ENCODE results near the gene PLEKHH2.
"Not testable (repeated sequence)": the region's sequence is repeated elsewhere in the genome, so short reads cannot be mapped to it uniquely, and the experiment has no call there.

Gene PLEKHH2

GRCh38 chr2:43637030-43637803 is at the start of gene PLEKHH2:
Gene PLEKHH2, plus strand, starts transcription at chr2:43637260. Its CDS starts 7,414 bp downstream, at chr2:43644674.
- peak; percentile 83 to 85 for DNase-seq

GRCh38 chr2:43592443-43592842 is 44.6 kb upstream of the PLEKHH2 start:
- no peak for DNase-seq

- DNase-seq: no peak
Measured at GRCh38 chr2:43593254-43593653, 43.8 kb upstream of the PLEKHH2 start.

GRCh38 chr2:43594875-43595274 is 42.2 kb upstream of the PLEKHH2 start:
- no peak for DNase-seq

GRCh38 chr2:43595603-43596412 is 41.3 kb upstream of the PLEKHH2 start, which contains the start of gene THADA:
Gene THADA, minus strand, starts transcription at chr2:43596038. Its CDS starts 3,646 bp downstream, at chr2:43592392.
- DNase-seq: peak; percentile 97 to 98

GRCh38 chr2:43600596-43600995 is 36.5 kb upstream of the PLEKHH2 start:
- DNase-seq: not testable (repeated sequence)

DNA sequence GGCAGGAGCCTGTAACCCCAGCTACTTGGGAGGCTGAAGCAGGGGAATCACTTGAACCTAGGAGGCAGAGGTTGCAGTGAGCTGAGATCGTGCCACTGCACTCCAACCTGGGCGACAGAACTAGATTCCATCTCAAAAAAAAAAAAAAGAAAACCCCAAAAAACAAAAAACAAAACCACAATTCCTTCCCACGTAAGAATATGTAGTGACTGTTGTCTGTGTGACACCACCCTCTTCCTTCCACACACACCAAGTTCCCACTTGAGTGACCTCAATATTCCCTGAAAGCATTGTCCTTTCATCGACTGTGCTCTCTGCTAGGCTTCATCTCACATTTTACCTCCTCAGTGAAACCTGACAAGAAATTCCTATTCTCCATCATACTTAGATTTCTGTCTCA is 32.4 kb upstream of the PLEKHH2 start:
- DNase-seq: no peak

DNA sequence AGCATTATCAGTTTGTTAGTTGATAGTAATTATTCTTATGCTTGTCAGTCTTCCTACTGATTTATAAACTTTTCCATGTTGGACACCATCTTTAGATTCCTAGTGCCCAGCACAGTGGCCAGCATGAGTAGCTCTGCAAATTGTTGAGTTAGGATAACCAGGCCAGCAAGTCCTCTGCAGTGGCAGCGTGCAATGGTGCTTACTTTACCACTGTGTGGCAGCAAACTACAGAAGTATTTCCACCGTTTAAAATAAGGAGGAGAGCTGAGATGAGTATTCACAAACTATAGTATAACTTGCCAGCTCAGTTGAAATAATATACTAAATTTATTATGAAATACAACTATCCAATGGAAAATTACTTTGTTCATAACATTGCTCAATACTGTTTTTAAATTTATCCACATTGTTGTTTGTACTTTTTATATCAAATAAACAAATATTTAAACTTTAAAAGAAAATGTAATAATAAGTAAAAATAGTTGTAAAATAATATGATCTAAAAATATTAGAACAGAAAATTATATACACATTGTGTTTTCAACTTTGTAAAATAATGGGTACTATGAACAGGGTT is 31.9 kb upstream of the PLEKHH2 start:
- peak; percentile 4 to 21 for DNase-seq

DNA sequence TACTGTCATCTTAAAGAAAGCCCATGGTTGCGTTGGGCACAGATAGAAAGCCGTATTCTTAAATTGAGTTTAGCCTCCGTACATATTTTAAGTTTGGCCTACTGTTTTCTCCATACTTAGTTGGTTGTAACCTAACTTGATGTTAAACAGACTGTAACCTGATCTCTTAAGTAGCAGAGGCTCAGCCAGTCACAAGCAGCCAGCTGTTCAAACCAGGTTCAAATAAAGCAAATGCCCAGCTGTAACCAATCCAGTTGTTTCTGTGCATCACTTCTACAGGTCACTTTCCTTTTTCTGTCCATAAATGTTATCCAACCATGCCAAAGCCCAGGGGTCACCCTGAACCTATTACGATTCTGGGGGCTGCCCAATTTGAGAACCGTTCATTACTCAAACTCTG is 31.2 kb upstream of the PLEKHH2 start:
- no peak for DNase-seq

GRCh38 chr2:43609290-43609918 is 27.7 kb upstream of the PLEKHH2 start:
- DNase-seq: peak; percentile 20 to 59

DNA sequence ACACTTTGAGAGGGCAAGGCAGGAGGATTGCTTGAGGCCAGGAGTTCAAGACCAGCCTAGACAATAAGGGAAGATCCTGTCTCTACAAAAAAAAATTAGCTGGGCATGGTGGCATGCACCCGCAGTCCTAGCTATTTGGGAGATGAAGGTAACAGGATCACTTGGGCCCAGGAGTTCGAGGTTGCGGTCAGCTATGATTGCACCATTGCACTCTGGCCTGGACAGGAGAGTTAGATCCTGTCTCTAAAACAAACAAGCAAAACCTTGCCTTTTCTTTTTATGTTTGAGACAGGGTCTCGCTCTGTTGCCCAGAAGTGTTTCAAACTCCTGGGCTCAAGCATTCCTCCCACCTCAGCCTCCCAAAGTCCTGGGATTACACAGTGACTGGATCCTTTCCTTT is 26.7 kb upstream of the PLEKHH2 start:
- DNase-seq: no peak

GRCh38 chr2:43611987-43612894 is 24.8 kb upstream of the PLEKHH2 start:
- peak; percentile 65 to 76 for DNase-seq

DNA sequence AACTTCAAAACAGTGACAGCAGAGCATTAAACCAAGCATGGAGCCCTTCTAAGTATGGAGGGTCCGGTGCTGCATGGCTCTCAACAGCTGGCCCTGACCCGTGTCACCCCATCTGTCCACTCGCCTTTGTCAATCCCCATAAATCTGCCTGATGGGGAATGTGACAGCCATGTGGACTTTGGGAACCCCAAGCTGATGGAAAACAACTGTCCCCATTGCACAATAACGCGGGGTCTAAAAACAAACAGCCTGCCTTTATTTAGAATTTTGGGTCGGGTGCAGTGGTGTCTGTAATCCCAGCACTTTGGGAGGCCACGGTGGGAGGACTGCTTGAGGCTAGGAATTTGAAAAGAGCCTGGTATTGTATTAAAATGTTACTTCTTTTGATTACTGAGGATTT is 24.1 kb upstream of the PLEKHH2 start:
- DNase-seq: no peak

GRCh38 chr2:43616967-43617680 is 19.9 kb upstream of the PLEKHH2 start:
- no peak for DNase-seq

GRCh38 chr2:43619511-43619910 is 17.5 kb upstream of the PLEKHH2 start:
- DNase-seq: no peak

- DNase-seq: no peak
Measured at GRCh38 chr2:43622931-43623451, 14.1 kb upstream of the PLEKHH2 start.

- no peak for DNase-seq
Measured at GRCh38 chr2:43631618-43632317, 5.3 kb upstream of the PLEKHH2 start.

DNA sequence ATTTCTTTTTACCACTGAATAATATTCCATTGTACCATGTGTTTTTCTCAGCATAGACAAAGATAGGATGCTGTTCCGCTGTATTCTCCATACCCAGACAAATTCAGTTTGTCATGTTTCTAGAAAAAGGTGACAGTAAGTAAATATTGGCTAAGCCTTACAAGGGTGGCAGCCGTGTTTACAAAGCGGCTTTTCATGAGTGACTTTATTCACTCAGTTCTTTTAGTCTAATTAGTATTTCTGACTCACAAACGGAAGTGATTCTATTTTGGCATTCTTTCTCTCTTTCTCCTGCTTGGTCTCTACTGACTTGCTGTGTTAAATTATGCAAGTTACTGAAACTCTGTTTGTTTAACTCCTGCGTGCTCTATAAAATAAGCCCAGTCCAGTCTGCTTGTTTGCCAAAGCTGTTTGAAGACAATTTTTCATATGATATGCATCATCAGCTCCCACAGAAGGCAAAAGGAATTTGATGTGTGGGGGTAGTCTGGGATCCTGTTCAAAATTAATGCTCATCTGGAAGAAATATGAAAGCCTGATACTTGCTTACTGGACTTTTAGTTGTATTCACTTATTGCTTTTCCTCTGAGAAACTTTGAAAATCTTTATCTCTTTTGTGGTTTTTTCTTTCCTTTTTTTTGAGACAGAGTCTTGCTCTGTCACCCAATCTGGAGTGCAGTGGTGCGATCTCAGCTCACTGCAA is 2.3 kb upstream of the PLEKHH2 start:
- no peak for DNase-seq

DNA sequence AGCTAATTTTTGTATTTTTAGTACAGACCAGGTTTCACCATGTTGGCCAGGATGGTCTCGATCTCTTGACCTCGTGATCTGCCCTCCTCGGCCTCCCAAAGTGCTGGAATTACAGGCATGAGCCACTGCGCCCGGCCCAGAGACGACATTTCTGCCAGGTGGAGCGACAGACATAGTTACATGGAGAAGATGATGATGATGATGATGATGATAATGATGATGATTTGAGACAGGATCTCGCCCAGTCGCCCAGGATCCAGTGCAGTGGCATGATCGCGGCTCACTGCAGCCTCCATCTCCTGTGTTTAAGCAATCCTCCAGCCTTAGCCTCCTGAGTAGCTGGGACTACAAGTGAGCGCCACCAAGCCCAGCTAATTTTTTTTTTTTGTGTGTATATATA is 907 bp upstream of the PLEKHH2 start:
- not testable (repeated sequence) for DNase-seq

DNA sequence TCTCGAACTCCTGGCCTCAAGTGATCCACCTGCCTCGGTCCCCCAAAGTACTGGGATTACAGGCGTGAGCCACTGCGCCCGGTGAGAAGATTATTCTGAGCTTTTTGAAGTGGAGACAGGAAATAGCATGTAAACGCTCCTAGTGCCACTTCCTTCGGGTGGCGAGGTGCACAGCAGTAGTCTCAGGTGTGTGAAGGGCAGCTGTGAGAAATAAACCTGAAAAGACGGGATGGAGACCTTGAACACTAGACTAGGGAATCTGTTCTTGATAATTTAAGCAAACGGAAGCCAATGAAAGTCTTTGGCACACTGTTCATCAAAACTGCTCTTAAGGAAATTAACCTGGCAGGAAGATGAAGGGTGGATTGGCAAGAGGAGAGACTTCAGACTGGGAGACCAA is 439 bp upstream of the PLEKHH2 start:
- DNase-seq: peak; percentile 17 to 27
